ENCODE measurements around the gene ANLN. TPM values are rescaled to one million over a fixed set of nuclear protein-coding genes. Genes with fewer than 3 reads are reported as not detected.

The ANLN gene
- total RNA-seq, 1 experiment from 2014 or later: 106 TPM

- H3K27me3 ChIP-seq (replicated peaks; ENCODE audit: control insufficient read depth, insufficient read depth, low read length): no peaks in the 10 kb centered on the region
- H3K4me1 ChIP-seq: no peaks in the 10 kb centered on the region
- ChIA-PET CTCF (no interaction called here), POLR2A (no interaction called here)
- H3K4me3 ChIP-seq (ENCODE audit: low read depth, low read length): no peak overlapping the region
- Mint-ChIP-seq H3K27ac (ENCODE audit: unreplicated experiment) (no peak overlapping the region), H3K4me3 (ENCODE audit: unreplicated experiment) (no peak overlapping the region), H3K4me1 (ENCODE audit: low read depth, unreplicated experiment) (peaks cover 7% of the 10 kb centered on the region), H3K27me3 (ENCODE audit: insufficient read depth, unreplicated experiment) (no peaks in the 10 kb centered on the region), H3K36me3 (ENCODE audit: insufficient read depth, unreplicated experiment) (no peaks in the 10 kb centered on the region), H3K9me3 (ENCODE audit: unreplicated experiment) (no peaks in the 10 kb centered on the region)
- BruUV-seq (replicated peaks): no TSS peak
- intact Hi-C loops (cut with micrococcal nuclease; ENCODE audit: unreplicated experiment): no loop called here
- H3K36me3 ChIP-seq (ENCODE audit: control insufficient read depth, insufficient read depth, low read length): no peaks in the 10 kb centered on the region
- DNase-seq: no peak
- 0 out of 2 replicates have a peak, but pooled peaks cover 2% of the 10 kb centered on the region for H3K9me3 ChIP-seq
- no peak for TF ChIP-seq CTCF (IDR thresholded peaks at IDR 0.05; ENCODE audit: insufficient read depth in 1 of 2, low read depth in 1 of 2, low read length in 1 of 2, severe bottlenecking in 1 of 2, unreplicated experiment in 1 of 2)
These were observed 43.3 kb upstream of the ANLN start for GRCh38 chr7:36346260-36346831.

GRCh38 chr7:36348256-36348655 lies 41.4 kb upstream of the ANLN start:
- Mint-ChIP-seq H3K27ac (ENCODE audit: unreplicated experiment) (no peak overlapping the region), H3K36me3 (ENCODE audit: insufficient read depth, unreplicated experiment) (no peaks in the 10 kb centered on the region), H3K9me3 (ENCODE audit: unreplicated experiment) (no peaks in the 10 kb centered on the region), H3K27me3 (ENCODE audit: insufficient read depth, unreplicated experiment) (no peaks in the 10 kb centered on the region), H3K4me1 (ENCODE audit: low read depth, unreplicated experiment) (peaks cover 7% of the 10 kb centered on the region), H3K4me3 (ENCODE audit: unreplicated experiment) (no peak overlapping the region)
- ChIA-PET POLR2A (no interaction called here), CTCF (no interaction called here)
- TF ChIP-seq CTCF (IDR thresholded peaks at IDR 0.05; ENCODE audit: insufficient read depth in 1 of 2, low read depth in 1 of 2, low read length in 1 of 2, severe bottlenecking in 1 of 2, unreplicated experiment in 1 of 2): no peak
- intact Hi-C loops (cut with micrococcal nuclease; ENCODE audit: unreplicated experiment): no loop called here
- Histone ChIP-seq H3K36me3 (ENCODE audit: control insufficient read depth, insufficient read depth, low read length) (no peaks in the 10 kb centered on the region), H3K9me3 (0 out of 2 replicates have a peak, but pooled peaks cover 2% of the 10 kb centered on the region), H3K27me3 (replicated peaks; ENCODE audit: control insufficient read depth, insufficient read depth, low read length) (no peaks in the 10 kb centered on the region), H3K4me3 (ENCODE audit: low read depth, low read length) (no peak overlapping the region), H3K4me1 (no peaks in the 10 kb centered on the region)
- no peak for DNase-seq
- no TSS peak for BruUV-seq (replicated peaks)

GRCh38 chr7:36348771-36349170 lies 40.9 kb upstream of the ANLN start:
- no peaks in the 10 kb centered on the region for H3K9me3 Mint-ChIP-seq (ENCODE audit: unreplicated experiment)
- BruUV-seq (replicated peaks): no TSS peak
- no peaks in the 10 kb centered on the region for H3K27me3 Mint-ChIP-seq (ENCODE audit: insufficient read depth, unreplicated experiment)
- no peaks in the 10 kb centered on the region for H3K36me3 Mint-ChIP-seq (ENCODE audit: insufficient read depth, unreplicated experiment)
- H3K4me3 Mint-ChIP-seq (ENCODE audit: unreplicated experiment): no peak overlapping the region
- no peak for TF ChIP-seq CTCF (IDR thresholded peaks at IDR 0.05; ENCODE audit: insufficient read depth in 1 of 2, low read depth in 1 of 2, low read length in 1 of 2, severe bottlenecking in 1 of 2, unreplicated experiment in 1 of 2)
- DNase-seq: no peak
- no peak overlapping the region for H3K4me3 ChIP-seq (ENCODE audit: low read depth, low read length)
- ChIA-PET CTCF (no interaction called here), POLR2A (no interaction called here)
- 0 out of 2 replicates have a peak, but pooled peaks cover 2% of the 10 kb centered on the region for H3K9me3 ChIP-seq
- no peaks in the 10 kb centered on the region for H3K36me3 ChIP-seq (ENCODE audit: control insufficient read depth, insufficient read depth, low read length)
- H3K27me3 ChIP-seq (replicated peaks; ENCODE audit: control insufficient read depth, insufficient read depth, low read length): no peaks in the 10 kb centered on the region
- H3K4me1 ChIP-seq: no peaks in the 10 kb centered on the region
- no peak overlapping the region for H3K27ac Mint-ChIP-seq (ENCODE audit: unreplicated experiment)
- peaks cover 7% of the 10 kb centered on the region for H3K4me1 Mint-ChIP-seq (ENCODE audit: low read depth, unreplicated experiment)
- intact Hi-C loops (cut with micrococcal nuclease; ENCODE audit: unreplicated experiment): no loop called here
